HFF-Myc (cell line): ENCODE measurements around the gene DKK3.
A peak's percentile ranks its signal among the peaks of the same experiment; 100 is the strongest.

Experiments
- DNase-seq: peaks from one replicate; pipeline ENCODE4 v3.0.0-alpha.2; 2011; ENCODE audit warnings: low read depth; ENCODE audit errors: extremely low read depth
- H3K4me3 ChIP-seq: replicated peaks from 2 replicates; pipeline ENCODE4 v1.5.1; 2011; ENCODE audit warnings: low read depth, mild to moderate bottlenecking, control low read depth, low read length
- CTCF ChIP-seq: IDR thresholded peaks from 2 replicates; pipeline ENCODE4 v1.5.1; 2012; ENCODE audit warnings: mild to moderate bottlenecking, low read depth, low read length, control low read depth; ENCODE audit errors: missing control alignments

DKK3 gene

GRCh38 chr11:11967669-11968510, 40.5 kb downstream of the DKK3 start:
- no peak overlapping the region for H3K4me3 ChIP-seq
- no peak for TF ChIP-seq CTCF
- no peak for DNase-seq

GRCh38 chr11:11966826-11967668, 41.4 kb downstream of the DKK3 start:
- peak; percentile 77 for TF ChIP-seq CTCF
- DNase-seq: no peak

GRCh38 chr11:11966354-11966741, 42.1 kb downstream of the DKK3 start:
- no peak for DNase-seq
- H3K4me3 ChIP-seq: no peak overlapping the region
- no peak for TF ChIP-seq CTCF

More at GRCh38 chr11:11966826-11967668, 41.4 kb downstream of the DKK3 start:
- no peak overlapping the region for H3K4me3 ChIP-seq

- no peak overlapping the region for H3K4me3 ChIP-seq
- no peak for TF ChIP-seq CTCF
- DNase-seq: no peak
Measured at GRCh38 chr11:11965656-11966353, 42.6 kb downstream of the DKK3 start.

GRCh38 chr11:11965192-11965591, 43.2 kb downstream of the DKK3 start:
- TF ChIP-seq CTCF: no peak
- no peak for DNase-seq
- H3K4me3 ChIP-seq: no peak overlapping the region

GRCh38 chr11:11964774-11965150, 43.7 kb downstream of the DKK3 start:
- TF ChIP-seq CTCF: no peak
- DNase-seq: no peak
- H3K4me3 ChIP-seq: no peak overlapping the region
